IPS-18c (cell line): ENCODE results near the gene TEPSIN.
"Not testable (repeated sequence)": the region's sequence is repeated elsewhere in the genome, so short reads cannot be mapped to it uniquely, and the experiment has no call there.

Experiments
- H3K4me3 ChIP-seq: 2 replicates; pipeline ENCODE4 v1.7.0; 2013; ENCODE audit warnings: low read depth, mild to moderate bottlenecking, low read length, moderate library complexity; ENCODE audit not compliant: insufficient read depth
- H3K9me3 ChIP-seq: one replicate; pipeline ENCODE4 v1.6.1; 2013; ENCODE audit warnings: mild to moderate bottlenecking, low read length, moderate library complexity; ENCODE audit not compliant: control insufficient read depth, insufficient read depth

Gene TEPSIN

GRCh38 chr17:81233316-81233715, 5.5 kb downstream of the TEPSIN start:
- Histone ChIP-seq H3K4me3 (no peak overlapping the region), H3K9me3 (no peaks in the 10 kb centered on the region)

DNA sequence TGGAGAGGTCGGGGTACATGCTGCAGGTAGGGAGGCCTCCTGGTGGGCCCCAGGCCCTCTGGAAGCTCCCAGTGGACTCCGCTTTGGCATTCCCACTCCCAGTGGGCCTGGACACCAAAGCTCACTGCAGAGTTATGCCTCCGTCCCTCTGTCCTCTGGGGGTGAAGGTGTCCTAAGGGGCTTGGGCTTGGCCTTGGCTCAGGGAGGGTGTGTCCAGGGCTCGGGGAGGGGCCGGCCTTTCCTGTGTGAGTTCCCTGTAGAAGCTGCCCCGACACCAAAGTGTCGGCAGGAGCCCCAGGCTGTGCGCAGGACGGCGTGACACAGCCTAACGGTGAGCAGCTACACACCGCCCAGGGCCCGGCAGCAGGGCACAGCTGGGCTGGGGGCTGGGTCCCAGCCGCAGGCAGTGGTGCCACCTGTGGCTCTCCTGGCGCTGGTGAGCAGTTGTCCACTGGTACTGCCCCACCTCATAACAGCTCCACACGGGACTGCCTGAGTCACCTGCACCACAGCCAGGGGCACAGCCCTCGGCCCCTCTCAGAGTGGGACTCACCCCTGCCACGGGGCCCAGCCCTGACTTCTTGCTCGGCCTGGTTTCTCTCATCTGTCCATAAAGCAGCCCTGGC, 6.1 kb downstream of the TEPSIN start:
- Histone ChIP-seq H3K4me3 (no peak overlapping the region), H3K9me3 (no peaks in the 10 kb centered on the region)

DNA sequence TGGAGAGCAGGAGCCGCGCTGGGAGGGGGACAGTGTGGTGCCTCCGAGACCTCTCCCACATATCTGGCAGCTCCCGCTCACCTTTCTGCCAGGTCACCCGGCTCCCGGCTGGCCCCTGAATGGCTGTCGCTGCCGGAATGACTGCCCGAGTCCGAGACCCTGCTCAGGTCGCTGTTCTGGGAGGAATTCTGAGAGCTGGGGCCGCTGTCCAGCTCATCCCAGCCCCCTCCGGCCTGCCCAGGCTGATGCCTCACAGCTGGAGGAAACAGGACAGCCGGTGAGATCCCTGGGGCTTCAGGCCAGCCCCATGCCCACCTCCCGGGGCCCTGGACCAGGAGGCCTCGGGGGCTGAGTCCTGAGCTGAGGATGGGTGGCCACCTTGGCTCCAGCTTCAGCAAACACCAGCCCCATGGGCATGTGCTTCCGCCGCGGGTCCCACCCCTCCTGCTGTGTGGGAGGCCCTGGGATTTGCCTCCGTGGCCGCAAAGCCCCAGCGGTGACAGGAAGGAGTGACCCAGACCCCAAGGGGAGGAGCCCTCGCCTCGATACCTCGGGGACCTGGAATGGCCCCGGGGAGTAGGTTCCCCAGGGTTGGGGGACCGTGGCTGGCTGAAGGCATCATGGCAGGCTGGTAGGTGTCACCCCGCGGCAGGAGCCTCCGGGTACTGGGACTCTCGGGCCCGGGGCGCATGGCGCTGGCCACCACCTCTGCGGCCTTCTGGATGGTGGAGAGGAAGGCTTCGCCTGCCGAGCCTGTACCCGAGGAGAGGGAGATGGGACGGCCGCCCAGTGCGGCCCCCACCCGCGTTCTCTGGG, 6.9 kb downstream of the TEPSIN start:
- H3K4me3 ChIP-seq, result no peak overlapping the region
- no peaks in the 10 kb centered on the region for H3K9me3 ChIP-seq

- H3K9me3 ChIP-seq, result no peaks in the 10 kb centered on the region
- H3K4me3 ChIP-seq, result no peak overlapping the region
These were observed 7.7 kb downstream of the TEPSIN start for GRCh38 chr17:81231121-81231645.

DNA sequence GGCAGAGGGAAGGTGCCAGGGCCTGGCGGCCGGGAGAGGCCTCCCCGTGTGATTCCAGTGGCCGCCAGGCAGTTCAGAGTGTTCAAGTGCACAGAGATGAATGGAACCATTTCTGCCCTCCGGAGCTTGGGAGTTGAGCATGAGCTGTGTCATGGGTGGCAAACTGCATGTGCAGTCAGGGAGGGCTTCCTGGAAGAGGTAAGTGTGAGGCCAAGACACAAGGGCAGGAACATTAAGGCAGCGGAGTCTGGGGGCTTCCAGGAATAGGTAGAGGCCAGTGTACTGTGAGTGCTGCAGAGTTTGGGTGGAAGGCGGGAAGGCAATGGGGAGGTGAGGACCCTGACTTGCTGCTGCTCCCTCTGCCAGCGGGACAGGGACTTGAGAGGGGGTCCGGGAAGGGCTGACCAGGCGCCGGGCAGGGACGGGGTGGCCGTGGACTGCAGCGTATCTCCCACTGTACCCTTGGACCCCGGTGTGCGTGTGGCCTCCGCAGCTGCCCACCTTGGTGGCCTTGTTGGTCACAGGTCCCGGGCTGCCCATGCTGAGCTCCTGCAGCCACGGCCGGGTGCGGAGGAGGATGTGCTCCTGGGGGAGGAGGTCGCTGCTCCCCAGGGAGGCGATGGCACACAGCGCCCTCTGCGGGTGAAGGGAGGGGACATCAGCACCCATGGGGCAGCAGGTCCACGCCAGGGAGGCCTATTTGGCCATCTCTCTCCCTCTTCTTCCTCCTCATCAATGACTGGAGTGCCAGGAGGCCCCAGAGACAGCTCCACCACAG, 8.6 kb downstream of the TEPSIN start:
- no peaks in the 10 kb centered on the region for H3K9me3 ChIP-seq

GRCh38 chr17:81229666-81229920, 9.3 kb downstream of the TEPSIN start:
- Histone ChIP-seq H3K4me3 (no peak overlapping the region), H3K9me3 (no peaks in the 10 kb centered on the region)

More for the DNA sequence above, 8.6 kb downstream of the TEPSIN start:
- H3K4me3 ChIP-seq, result no peak overlapping the region

GRCh38 chr17:81228834-81229665, 9.8 kb downstream of the TEPSIN start:
- Histone ChIP-seq H3K9me3 (no peaks in the 10 kb centered on the region), H3K4me3 (no peak overlapping the region)

- no peak overlapping the region for H3K4me3 ChIP-seq
- H3K9me3 ChIP-seq, result no peaks in the 10 kb centered on the region
These were observed 10.4 kb downstream of the TEPSIN start for GRCh38 chr17:81228420-81228819.

DNA sequence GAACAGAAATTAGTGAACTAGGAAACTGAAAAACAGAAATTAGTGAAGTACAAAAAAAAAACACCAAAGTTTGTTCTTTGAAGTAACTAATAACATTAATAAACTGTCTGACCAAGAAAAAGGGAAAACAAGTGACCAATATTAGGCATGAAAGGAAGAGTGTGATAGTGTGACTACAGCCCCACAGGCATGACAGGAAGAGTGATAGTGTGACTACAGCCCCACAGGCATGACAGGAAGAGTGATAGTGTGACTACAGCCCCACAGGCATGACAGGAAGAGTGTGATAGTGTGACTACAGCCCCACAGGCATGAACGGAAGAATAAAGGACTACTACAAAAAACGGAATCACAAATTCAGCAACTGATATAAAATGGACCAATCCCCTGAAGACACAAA, 11.2 kb downstream of the TEPSIN start:
- H3K9me3 ChIP-seq, H3K4me3 ChIP-seq: not testable (repeated sequence)

DNA sequence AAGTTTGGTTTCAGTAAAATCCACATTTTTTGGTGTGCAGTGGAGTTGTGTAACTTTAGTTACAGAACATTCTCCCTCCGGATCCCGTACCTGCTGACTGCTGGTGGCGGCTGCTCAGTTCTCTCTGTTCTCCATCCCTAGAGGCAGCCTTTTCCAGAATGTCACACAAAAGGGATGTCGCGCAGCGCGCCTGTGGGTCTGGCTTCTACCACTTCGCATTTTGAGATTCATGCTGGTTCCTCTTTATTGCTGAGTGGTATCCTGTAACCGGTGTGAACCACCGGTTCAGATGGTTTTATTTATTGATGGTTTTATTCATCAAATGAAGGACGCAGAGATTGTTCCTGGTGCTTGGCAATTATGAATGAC, 15.1 kb downstream of the TEPSIN start:
- H3K9me3 ChIP-seq, result no peaks in the 10 kb centered on the region
- peak overlapping the region; percentile 55 for H3K4me3 ChIP-seq

- peak within 1 kb of the TSS; percentile 85 for H3K4me3 ChIP-seq
These were observed 15.7 kb downstream of the TEPSIN start, which contains the start of gene CEP131 for GRCh38 chr17:81222906-81223761. TSS of gene CEP131 (minus strand) at chr17:81222965. CDS start at chr17:81220056, 2,909 bp downstream.

DNA sequence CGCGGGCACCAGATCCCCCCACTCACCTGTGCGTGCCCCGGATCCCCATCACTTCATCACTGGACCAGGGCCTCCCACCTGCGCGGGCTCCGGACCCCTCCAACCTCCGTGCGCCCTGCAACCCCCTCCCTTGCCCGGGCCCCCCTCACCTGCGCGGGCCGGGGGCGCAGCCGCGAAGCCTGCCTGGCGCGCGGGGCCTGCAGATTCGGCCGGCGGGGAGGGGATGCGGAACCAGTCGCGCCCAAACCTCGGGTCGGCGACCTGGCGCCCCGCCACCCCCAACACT, 16.3 kb downstream of the TEPSIN start:
- Histone ChIP-seq H3K9me3 (no peaks in the 10 kb centered on the region), H3K4me3 (peak overlapping the region; percentile 85)

More at GRCh38 chr17:81222906-81223761, 15.7 kb downstream of the TEPSIN start, which contains the start of gene CEP131:
- no peaks in the 10 kb centered on the region for H3K9me3 ChIP-seq

DNA sequence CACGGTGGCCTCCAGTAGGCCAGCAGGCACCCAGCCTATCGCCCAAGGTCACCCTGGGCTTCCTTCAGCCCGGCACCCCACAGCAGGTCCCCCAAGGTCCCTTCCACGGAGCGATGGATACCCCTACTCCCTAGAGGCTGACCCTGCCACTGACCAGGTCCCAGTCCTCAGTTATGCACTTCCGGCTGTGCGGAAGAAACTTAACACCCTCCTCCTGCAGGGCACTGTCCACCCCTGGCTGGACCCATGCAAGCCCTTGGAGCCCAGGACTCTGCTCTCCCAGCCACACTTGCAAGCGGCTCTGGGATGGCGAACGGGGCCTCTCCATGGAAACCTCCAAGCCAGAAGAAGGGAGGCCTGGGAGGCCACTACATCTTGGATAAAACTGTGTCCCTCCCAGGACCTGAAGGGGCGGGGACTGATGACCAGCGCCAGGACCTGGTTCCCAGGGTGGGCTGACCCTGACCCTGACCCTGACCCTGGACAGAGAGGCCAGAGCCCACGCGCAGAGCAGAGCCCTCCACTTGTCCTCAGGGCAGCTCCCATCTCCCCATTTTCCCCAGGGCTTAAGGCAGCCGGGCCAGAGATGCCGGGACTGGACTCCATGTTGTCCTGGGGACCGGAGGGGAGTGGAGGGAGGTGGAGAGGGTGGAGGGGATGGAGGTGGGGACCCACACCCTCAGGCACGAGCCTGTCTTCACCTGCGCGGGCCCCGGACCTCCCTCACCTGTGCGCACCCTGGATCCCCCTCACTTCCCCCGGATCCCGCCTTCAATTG, 16.8 kb downstream of the TEPSIN start:
- H3K9me3 ChIP-seq, result no peaks in the 10 kb centered on the region
- H3K4me3 ChIP-seq, result peak overlapping the region; percentile 85

DNA sequence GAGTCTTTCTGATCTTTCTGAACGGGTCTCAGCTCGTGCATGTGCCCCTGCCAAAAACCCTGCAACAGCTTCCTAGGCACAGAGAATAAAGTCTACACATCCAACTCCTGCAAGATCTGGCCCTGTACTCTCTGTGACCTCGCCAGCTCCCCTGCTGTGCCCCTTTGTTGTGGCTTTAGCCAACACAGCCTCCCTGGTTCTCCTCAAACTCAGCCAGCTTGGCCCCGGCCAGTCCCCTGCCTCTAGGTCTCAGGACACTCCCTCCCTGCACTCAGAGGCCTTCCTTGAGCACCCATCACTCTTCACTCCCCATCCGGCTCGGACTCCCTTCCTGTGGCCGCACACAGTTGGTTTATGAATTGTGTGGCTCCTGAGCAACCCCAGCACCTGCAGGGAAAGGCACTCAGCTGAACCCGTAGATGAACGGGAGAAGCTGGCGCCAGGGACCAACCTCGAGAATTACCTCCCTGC, 17.4 kb downstream of the TEPSIN start:
- Histone ChIP-seq H3K9me3 (no peaks in the 10 kb centered on the region), H3K4me3 (peak overlapping the region; percentile 85; the same call in 1 of the 2 replicates)

DNA sequence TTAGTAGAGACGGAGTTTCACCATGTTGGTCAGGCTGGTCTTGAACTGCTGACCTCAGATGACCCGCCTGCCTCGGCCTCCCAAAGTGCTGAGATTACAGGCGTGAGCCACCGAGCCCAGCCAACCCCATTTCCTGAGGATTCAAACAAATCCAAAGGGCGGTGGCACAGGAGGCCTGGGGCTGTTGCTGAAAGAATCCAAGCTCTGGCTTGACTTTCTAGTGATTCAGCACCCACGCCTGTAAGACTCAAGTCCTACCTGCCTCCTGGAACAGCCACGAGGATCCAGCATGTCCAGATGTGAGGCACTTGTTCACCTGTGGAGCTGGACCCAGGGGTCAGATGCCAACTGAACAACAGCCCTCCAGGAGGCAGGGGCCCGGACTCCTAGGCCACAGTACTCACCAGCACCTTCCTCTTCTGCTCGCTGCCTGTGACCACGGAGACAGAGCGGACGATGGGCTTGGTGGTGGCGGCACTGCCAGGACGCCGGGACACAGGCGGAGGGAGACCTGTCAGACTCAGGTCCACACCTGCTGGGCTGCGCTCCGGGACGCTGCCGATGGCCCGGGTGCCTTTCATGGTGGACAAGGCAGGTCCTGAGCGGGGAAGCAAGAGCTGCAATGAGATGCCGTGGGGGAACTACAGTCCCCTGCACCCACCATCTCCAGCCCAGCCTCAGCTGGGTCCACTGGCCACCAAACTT, 19.2 kb downstream of the TEPSIN start:
- no peaks in the 10 kb centered on the region for H3K9me3 ChIP-seq
- no peak overlapping the region for H3K4me3 ChIP-seq
